IMR-90 (cell line): Measurements from ENCODE around the gene MRPS10.

Source experiments
- CEBPB ChIP-seq: IDR thresholded peaks from 2 replicates; pipeline ENCODE4 v1.6.1; 2012; ENCODE audit warnings: low read depth, low read length, improper control_type of control experiment
- FOS ChIP-seq: fragments of 150-350 bp; IDR thresholded peaks from 2 replicates; pipeline ENCODE4 v1.6.1; 2016; ENCODE audit warnings: low read depth, low read length
- TF ChIP-seq, protein P1 (sequence below): conservative IDR thresholded peaks from 2 replicates; pipeline ENCODE4 v1.5.1; 2012; ENCODE audit warnings: mild to moderate bottlenecking, low read depth, low read length, improper control_type of control experiment

DNA sequence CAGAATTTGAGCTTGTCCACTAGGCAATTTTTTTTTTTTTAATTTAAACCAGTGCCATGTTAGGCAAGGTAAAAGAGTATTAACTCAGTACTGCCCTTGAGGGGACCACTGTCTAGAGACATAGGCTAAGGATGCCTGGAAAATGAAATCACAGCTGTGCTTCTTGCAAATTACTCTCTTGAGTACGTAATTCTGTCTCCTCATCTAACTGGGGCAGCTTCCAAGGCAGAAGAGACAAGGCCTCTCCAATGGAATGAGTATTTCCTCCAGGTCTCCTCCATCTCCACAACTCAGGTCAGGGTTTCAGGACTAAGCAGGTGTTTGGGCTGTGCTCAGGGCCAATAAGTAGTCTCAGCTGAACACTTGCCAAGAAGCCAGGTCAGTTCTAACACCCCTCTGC is 33.8 kb upstream of the MRPS10 start:
- TF ChIP-seq, protein P1, sequence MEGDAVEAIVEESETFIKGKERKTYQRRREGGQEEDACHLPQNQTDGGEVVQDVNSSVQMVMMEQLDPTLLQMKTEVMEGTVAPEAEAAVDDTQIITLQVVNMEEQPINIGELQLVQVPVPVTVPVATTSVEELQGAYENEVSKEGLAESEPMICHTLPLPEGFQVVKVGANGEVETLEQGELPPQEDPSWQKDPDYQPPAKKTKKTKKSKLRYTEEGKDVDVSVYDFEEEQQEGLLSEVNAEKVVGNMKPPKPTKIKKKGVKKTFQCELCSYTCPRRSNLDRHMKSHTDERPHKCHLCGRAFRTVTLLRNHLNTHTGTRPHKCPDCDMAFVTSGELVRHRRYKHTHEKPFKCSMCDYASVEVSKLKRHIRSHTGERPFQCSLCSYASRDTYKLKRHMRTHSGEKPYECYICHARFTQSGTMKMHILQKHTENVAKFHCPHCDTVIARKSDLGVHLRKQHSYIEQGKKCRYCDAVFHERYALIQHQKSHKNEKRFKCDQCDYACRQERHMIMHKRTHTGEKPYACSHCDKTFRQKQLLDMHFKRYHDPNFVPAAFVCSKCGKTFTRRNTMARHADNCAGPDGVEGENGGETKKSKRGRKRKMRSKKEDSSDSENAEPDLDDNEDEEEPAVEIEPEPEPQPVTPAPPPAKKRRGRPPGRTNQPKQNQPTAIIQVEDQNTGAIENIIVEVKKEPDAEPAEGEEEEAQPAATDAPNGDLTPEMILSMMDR: no peak
- no peak for TF ChIP-seq CEBPB
- TF ChIP-seq FOS: no peak
